GOT3 (cell line): ENCODE measurements around the gene LHFPL6.

Source experiments
- DNase-seq: peaks from one replicate; lab custom pipeline; 2025; ENCODE audit warnings: mixed read lengths; lab: John Stamatoyannopoulos, UW

The LHFPL6 gene

GRCh38 chr13:39602614-39603366, at the start of gene LHFPL6:
Gene LHFPL6, minus strand, starts transcription at chr13:39603193.
- DNase-seq = peak; percentile 47

DNA sequence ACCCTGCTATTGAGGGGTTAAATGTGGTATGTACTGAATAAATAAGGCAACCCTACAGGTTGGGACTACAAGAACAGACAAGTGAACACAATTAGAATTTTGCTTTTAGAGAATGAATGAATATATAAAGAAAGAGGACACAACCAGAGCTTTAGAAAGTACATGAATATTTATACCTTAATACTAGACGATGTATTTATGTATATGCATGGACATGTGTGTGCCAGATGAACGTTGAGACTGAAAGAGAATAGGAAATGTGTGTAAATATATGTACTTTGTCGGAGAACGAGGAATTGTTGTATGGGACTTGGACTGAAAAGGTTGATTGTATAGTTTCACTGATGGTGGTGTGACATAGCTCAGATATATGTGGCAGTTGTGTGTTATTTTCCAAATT, 43.1 kb upstream of the LHFPL6 start:
- no peak for DNase-seq

GRCh38 chr13:39641645-39642044, 38.7 kb upstream of the LHFPL6 start:
- DNase-seq = no peak

DNA sequence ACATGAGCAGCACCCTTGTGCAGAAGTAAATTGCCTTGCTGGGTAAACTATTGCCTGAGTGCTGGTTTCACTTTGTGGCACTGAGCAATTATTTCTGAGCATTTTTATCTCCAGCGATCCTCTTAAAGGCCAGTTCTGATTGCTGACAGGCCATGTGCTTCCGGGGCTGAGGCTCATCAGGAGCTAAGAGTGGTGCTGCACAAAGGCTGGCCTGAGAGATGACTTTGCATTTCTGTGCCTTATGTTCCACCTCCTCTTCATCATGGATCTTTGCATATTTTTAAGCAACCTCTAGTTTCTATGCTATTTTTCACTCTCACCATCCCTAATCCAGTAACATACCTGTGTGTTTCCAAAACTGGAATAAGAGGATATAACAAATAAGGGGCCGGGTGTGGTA, 34.9 kb upstream of the LHFPL6 start:
- no peak for DNase-seq

- no peak for DNase-seq
Observed at GRCh38 chr13:39635564-39635963, 32.6 kb upstream of the LHFPL6 start.

- DNase-seq = no peak
Observed at GRCh38 chr13:39632994-39633393, 30.0 kb upstream of the LHFPL6 start.

DNA sequence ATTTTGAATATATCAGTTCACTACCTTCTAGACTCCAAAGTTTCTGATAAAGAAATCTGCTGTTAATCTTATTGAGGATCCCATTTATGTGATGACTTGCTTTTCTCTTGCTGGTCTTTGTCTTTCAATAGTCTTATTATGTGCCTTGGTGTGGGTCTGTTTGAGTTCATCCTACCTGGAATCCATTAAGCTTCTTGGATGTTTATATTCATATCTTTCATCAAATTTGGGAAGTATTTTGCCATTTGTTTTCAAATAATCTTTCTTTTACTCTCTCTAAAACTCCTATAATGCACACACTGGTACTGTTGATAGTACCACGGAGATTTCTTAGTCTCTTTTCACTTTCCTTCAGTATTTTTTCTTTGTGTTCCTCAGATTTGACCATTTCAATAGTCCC, 28.3 kb upstream of the LHFPL6 start:
- DNase-seq = no peak

- DNase-seq = no peak
Observed at GRCh38 chr13:39623466-39623865, 20.5 kb upstream of the LHFPL6 start.

DNA sequence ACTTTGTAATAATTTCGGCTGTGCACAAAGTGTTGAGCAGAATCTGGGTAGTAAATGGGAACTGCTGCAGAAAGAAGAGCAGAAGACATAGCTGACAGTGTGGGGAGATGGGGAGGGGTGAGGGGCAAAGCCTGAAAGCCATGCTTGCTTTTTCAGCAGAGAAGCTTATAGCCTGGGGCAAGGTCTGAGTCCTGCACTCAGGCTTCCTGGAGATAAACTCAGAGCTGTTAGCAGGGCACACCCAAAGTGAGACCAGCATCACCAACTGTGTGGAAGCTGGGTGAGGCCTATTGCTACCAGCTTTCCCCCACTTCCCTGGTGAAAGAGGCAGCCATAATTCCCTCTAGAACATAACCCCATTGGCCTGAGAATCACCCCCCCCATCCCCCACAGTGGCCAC, 15.6 kb upstream of the LHFPL6 start:
- DNase-seq = no peak

DNA sequence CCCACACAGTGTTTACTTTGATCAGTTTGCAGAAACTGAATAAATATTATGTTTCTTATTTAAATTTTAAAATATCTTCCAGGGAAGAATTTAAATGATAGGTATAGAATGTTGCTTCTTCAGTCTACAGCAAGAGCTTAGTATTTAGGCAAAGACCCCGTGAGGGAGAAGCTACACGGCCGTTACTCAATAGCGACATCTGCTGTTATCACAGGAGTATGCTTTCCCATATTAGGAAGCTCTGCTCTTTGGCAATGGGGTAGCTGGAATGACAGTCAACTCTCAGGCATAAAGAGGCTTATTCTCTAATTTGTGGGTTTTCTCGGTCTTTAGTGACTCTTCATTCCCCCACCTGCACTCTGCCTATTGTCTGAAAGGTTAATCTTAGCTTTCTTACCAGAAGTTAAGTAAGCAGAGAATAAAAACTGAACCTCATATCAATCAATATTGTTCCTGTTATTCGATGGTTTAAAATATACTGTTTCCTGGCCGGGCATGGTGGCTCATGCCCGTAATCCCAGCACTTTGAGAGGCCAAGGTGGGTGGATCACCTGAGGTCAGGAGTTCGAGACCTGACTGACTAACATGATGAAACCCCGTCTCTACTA, 13.2 kb upstream of the LHFPL6 start:
- DNase-seq = no peak

DNA sequence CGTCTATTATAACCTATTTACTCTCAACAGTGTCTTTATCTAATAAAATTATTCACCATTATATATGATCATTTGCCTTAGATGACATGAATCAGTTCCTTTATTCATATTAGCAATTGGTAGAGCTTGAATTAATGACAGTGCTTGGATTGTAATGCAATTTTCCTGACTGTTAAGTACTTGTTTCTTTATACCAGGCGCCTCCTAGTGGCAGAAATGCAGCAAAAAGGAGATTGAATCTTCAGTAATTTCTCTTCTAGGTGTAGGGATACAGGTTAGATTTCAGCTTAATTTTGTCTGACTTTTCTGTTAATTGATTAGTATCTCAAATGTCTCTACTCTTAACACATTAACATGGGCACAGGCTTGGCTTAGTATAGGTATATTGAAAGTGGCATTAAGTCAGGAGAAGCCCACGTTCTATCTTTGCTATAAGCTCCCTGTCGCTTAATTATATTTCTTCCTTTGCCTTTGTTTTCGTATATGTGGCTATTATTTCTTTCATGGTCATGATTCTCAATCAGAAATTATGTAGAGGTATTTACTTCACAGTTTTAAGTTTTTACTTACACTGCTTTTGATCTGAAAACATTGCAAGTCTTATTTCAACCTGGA, 9.1 kb upstream of the LHFPL6 start:
- no peak for DNase-seq

DNA sequence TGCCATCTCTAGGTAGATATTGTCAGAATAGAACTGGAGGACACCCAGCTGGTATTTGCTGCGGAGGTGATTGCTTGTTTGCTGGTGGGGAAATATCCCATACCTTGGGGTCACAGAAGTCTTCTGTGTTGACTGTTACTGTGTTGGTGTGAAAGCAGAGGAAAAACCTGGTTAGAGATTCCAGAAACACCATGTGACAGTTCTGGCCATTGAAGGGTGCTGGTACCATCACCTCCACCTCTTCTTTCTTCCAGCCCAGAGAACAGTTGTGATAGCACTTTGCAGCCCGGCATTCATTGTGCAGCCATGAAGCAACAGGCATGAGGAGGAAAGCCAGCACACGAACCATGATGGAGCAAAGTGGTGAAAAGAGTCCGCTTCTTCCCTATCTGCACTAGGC, 4.9 kb upstream of the LHFPL6 start:
- DNase-seq = no peak

GRCh38 chr13:39605677-39606320, 2.8 kb upstream of the LHFPL6 start:
- DNase-seq = no peak

DNA sequence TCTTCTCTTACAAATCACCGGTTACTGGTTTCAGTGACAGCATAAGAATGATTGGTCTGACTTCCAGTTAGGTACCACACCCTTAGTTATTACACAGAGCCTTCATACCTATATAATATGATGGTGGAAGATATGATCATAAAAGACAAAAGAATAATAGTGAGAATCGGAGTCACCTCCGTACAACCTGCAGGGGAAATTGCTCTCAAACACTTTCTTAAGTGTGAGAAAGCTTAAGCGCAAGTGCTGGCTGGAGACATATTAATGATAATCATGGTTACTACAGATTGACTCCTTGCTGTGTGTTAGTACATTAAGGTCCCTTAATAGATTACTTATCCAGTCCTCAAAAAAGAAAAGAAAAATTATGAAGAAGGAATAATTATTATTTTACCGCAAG, 1.8 kb upstream of the LHFPL6 start:
- no peak for DNase-seq

DNA sequence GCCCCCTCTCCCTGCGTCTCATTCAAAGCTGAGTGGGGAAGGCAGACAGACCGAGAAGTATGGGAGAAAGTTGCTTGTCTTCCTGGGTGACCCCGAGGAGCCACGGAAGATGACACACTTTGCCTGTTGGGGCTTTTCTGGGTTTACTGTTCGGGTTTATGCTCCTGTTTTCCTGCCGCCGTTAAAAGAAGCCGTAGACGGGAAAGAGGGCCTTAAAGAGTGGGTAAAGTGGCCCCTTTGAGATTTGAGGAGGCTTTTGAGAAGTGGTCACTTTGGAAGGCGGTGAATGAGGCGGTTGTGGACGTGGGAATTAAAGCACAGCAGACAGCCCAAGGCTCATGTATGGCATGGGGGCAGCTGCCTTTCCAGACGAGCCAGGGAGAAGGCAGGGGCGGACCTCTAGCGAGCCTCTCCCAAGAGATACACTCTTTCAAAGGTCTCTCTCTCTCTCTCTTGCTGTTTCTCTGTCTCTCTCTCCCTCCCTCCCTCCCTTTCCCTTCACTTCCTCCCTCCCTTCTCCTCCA, 493 bp upstream of the LHFPL6 start:
- DNase-seq = no peak

DNA sequence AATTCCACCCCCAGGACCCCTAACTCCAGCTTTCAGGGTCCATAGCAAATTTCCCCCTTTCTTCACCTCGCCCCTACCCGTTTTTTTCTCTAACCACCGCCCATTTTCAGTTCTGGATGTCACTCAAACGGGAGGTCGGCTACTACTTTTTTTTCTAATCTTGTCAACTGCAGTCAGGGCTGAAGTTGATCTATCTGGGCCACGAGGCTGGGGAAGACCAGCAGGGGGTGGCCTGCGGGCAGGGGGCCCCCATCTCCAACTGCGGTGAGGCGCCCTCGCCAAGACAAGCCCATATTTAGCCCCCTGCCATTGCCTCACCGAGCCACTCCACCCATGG, 748 bp downstream of the LHFPL6 start:
- peak; percentile 47 for DNase-seq

- no peak for DNase-seq
Observed at GRCh38 chr13:39601636-39602035, 1.4 kb downstream of the LHFPL6 start.

- DNase-seq = no peak
Observed at GRCh38 chr13:39600766-39601165, 2.2 kb downstream of the LHFPL6 start.

DNA sequence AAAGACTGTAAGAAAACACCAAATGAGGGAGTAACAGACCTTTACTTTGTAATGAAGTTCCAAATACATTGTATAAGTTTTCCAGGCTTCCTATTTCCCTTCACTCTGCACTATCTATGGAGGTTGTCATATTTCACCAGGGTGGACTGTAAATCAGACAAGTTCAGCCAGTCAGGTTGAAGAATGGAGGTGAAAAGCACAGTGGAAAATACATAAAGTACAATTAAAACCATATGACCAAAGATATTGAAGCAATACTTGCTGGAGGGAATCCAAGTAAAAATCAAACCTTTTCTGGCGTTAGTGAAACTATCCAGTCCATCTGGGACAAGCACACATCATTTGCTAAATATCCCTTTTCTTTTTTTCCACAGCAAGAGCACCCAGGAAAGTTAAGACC, 3.2 kb downstream of the LHFPL6 start:
- DNase-seq = no peak

GRCh38 chr13:39599012-39599411, 4.0 kb downstream of the LHFPL6 start:
- no peak for DNase-seq

GRCh38 chr13:39597838-39598237, 5.2 kb downstream of the LHFPL6 start:
- no peak for DNase-seq

DNA sequence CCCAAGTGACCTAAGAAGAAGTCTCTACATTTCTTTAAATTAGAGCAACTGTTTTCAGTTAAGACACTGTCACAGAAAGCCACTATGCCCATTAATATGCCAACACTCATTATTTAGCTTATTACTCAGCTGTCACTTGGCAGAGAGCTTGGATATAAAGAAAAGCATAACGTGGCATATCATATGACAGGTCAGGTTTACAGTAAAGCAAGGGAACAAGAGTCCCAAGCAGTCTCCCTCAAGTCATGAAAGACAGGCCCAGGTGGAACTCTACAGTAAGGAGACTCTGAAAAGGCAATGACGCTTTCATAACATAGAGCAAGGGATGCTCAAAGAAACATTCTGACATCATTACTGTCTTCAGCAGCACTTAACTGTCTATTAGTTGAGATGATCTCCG, 6.3 kb downstream of the LHFPL6 start:
- DNase-seq = no peak

DNA sequence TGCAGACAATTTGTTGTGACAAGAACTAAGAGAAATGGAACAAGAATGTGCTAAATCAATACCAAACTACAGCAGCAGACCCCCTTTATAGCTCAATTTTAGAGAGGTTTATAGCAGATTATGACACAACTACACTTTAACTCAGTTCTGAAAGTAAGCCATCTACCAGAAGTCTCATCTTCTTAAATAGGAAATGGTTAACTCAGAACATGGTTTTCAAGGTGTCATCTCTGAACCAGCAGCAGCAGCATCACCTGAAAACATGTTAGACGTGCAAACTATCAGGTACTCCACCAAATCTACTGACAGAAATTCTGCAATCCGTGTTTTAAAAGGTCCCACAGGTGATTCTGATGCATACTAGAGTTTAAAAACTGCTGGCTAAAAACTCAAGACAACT, 6.8 kb downstream of the LHFPL6 start:
- DNase-seq = no peak
